SK-N-SH (cell line): Measurements from ENCODE around the gene RARS2.

Source experiments
- CTCF ChIP-seq: fragments of 200-600 bp; sonication (generic); IDR thresholded peaks from 2 replicates; pipeline ENCODE4 v1.6.1; 2017; ENCODE audit warnings: antibody characterized with exemption, mild to moderate bottlenecking, moderate library complexity
- ELF1 ChIP-seq: IDR thresholded peaks from 2 replicates; pipeline ENCODE4 v1.4.0; 2012
- POLR2AphosphoS5 ChIP-seq: IDR thresholded peaks from 2 replicates; pipeline ENCODE4 v1.6.1; 2012; ENCODE audit warnings: low read depth, low read length
- RAD21 ChIP-seq: IDR thresholded peaks from 2 replicates; pipeline ENCODE4 v1.6.1; 2012; ENCODE audit warnings: mild to moderate bottlenecking, low read length
- SIN3A ChIP-seq: IDR thresholded peaks from 2 replicates; pipeline ENCODE4 v1.6.1; 2012; ENCODE audit warnings: low read depth, mild to moderate bottlenecking, low read length, moderate library complexity, borderline replicate concordance
- TAF1 ChIP-seq: IDR thresholded peaks from 2 replicates; pipeline ENCODE4 v1.6.1; 2012; ENCODE audit warnings: low read depth, mild to moderate bottlenecking, low read length, moderate library complexity, borderline replicate concordance
- TF ChIP-seq, protein P1 (sequence below): IDR thresholded peaks from 2 replicates; pipeline ENCODE4 v1.4.0; 2012; ENCODE audit warnings: low read depth

- TF ChIP-seq POLR2AphosphoS5 (no peak), ELF1 (no peak), TAF1 (no peak), RAD21 (no peak), CTCF (no peak), SIN3A (no peak)
- TF ChIP-seq, protein P1, sequence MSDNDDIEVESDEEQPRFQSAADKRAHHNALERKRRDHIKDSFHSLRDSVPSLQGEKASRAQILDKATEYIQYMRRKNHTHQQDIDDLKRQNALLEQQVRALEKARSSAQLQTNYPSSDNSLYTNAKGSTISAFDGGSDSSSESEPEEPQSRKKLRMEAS: no peak
These were observed 662 bp upstream of the RARS2 start for GRCh38 chr6:87590417-87590880.
